ENCODE measurements around the gene BTNL3.

Gene BTNL3

GRCh38 chr5:181047921-181048320, 59.3 kb downstream of the BTNL3 start:
- DNase-seq, result no peak

- no peak for DNase-seq
Measured at GRCh38 chr5:181050016-181050415, 61.4 kb downstream of the BTNL3 start.

- DNase-seq, result no peak
Measured at GRCh38 chr5:181051841-181052671, 63.4 kb downstream of the BTNL3 start.

- DNase-seq, result no peak
Measured at GRCh38 chr5:181052672-181053487, 64.2 kb downstream of the BTNL3 start.

- DNase-seq, result no peak
Measured at GRCh38 chr5:181053488-181054121, 65.0 kb downstream of the BTNL3 start.

- no peak for DNase-seq
Measured at GRCh38 chr5:181054138-181054537, 65.5 kb downstream of the BTNL3 start.

- DNase-seq, result no peak
Measured at GRCh38 chr5:181054871-181055459, 66.3 kb downstream of the BTNL3 start.

Data from NCI-H526 treated with DMSO at 0.1 percent for 48 hours (cell line).